Thymus (tissue), 11 donors: ENCODE results near the gene TFRC. TPM values are rescaled to one million over a fixed set of nuclear protein-coding genes. Genes with fewer than 3 reads are reported as not detected.
"Not testable (repeated sequence)": the region's sequence is repeated elsewhere in the genome, so short reads cannot be mapped to it uniquely, and the experiment has no call there.

ENCODE experiments used
- DNase-seq, 9 donors: peaks; one replicate each; pipeline ENCODE4 v3.0.0-alpha.2; 2013; ENCODE audit warnings: low spot score in 9 of 9, low read depth in 6 of 9, missing footprints in 1 of 9
- H3K27ac ChIP-seq, 2 donors: one replicate each; pipeline ENCODE4 v1.5.1; 2013; ENCODE audit warnings: control low read depth in 1 of 2, low read depth in 1 of 2, low read length in 1 of 2, mild to moderate bottlenecking in 1 of 2, moderate library complexity in 1 of 2
- H3K27me3 ChIP-seq, 2 donors: one replicate each; pipeline ENCODE4 v1.5.1; 2013; ENCODE audit warnings: low read length in 1 of 2; ENCODE audit not compliant: control insufficient read depth in 2 of 2, insufficient read depth in 1 of 2
- H3K36me3 ChIP-seq, 2 donors: one replicate each; pipeline ENCODE4 v1.5.1; 2013; ENCODE audit warnings: low read length in 1 of 2, mild to moderate bottlenecking in 1 of 2, moderate library complexity in 1 of 2; ENCODE audit not compliant: control insufficient read depth in 2 of 2, insufficient read depth in 2 of 2
- H3K4me1 ChIP-seq, 2 donors: one replicate each; pipeline ENCODE4 v1.5.1; 2013; ENCODE audit warnings: low read length in 2 of 2; ENCODE audit not compliant: control insufficient read depth in 2 of 2, insufficient read depth in 2 of 2
- H3K4me3 ChIP-seq, 2 donors: one replicate each; pipeline ENCODE4 v1.5.1; 2013; ENCODE audit warnings: low read length in 2 of 2, control low read depth in 1 of 2, mild to moderate bottlenecking in 1 of 2
- H3K9me3 ChIP-seq, 2 donors: one replicate each; pipeline ENCODE4 v1.5.1; 2013; ENCODE audit warnings: low read length in 1 of 2, mild to moderate bottlenecking in 1 of 2; ENCODE audit not compliant: control insufficient read depth in 2 of 2, insufficient read depth in 1 of 2
- WGBS: extraction: QIAGEN DNeasy Blood & Tissue Kit; methylation state at CpG from one replicate; pipeline ENCODE4 v1.1.7; 2013; 5-methylcytosine and 5-hydroxymethylcytosine counted together
- polyA plus RNA-seq: library from polyadenylated mRNA; stranded (reverse); fragments of 200-250 nt; gene quantifications from one replicate; pipeline ENCODE4 v1.2.3, GENCODE V29; 2013
- total RNA-seq: library from RNA; stranded (reverse); fragments of 120-200 nt; gene quantifications from one replicate; pipeline ENCODE4 v1.2.4, GENCODE V29; 2013
- donor health status: healthy.

The TFRC gene
- total and polyA plus RNA-seq, 2 donors: 32.0 to 48.2 TPM

- Histone ChIP-seq H3K4me1 (no peaks in the 10 kb centered on the region), H3K27me3 (no peaks in the 10 kb centered on the region), H3K9me3 (no peaks in the 10 kb centered on the region), H3K27ac (peak overlapping the region; percentile 15 to 31), H3K36me3 (peaks cover 55 to 87% of the 10 kb centered on the region in 2 donors), H3K4me3 (no peak overlapping the region)
- peak; percentile 39 to 88 (median 81) for DNase-seq
- WGBS: 38% methylated on average over 6 of the region's 6 CpGs
Measured at GRCh38 chr3:196073255-196073753, 8.6 kb downstream of the TFRC start.

GRCh38 chr3:196072313-196072712, 9.6 kb downstream of the TFRC start:
- Histone ChIP-seq H3K4me1 (no peaks in the 10 kb centered on the region), H3K27ac (no peak overlapping the region), H3K36me3 (peaks cover 63 to 97% of the 10 kb centered on the region in 2 donors), H3K4me3 (no peak overlapping the region), H3K9me3 (no peaks in the 10 kb centered on the region), H3K27me3 (no peaks in the 10 kb centered on the region)
- DNase-seq: no peak
- 96% methylated on average over 1 of the region's 1 CpG for WGBS

DNA sequence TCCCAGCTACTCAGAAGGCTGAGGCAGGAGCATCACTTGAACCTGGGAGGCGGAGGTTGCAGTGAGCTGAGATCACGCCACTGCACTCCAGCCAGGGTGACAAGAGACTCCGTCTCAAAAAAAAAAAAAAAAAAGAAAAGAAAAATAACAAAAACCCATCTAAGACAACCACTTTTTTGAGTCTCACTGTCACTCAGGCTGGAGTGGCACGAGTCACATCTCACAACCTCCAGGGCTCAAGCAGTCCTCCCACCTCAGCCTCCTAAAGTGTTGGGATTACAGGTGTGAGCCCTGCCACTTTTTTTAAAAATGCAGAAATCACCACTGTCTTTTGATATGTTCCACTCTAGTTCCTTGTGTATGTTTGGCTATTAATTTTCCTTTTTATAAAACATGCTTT, 13.1 kb downstream of the TFRC start:
- not testable (repeated sequence) for H3K4me3 ChIP-seq, H3K27ac ChIP-seq, H3K4me1 ChIP-seq, H3K27me3 ChIP-seq, DNase-seq, H3K9me3 ChIP-seq
- WGBS: over 99% methylated on average over 4 of the region's 4 CpGs
- H3K36me3 ChIP-seq: peaks cover 69 to 99% of the 10 kb centered on the region in 2 donors

DNA sequence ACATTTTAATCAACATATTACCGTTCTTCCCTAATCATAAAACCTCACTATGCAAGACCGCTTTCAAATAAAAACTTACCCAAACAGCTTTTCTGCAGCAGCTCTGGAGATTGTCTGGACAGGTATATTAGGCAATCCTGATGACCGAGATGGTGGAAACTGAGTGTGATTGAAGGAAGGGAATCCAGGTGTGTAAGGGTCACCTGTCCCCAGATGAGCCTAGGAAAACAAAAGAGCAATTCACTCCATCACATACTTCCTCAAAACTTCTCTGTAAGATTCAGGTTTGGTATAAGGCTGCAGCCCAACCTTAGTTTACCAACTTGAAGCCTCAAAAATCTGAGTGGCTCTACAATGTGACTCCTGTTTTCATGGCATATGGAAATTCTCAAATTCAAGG, 14.5 kb downstream of the TFRC start:
- peaks cover 71 to 99% of the 10 kb centered on the region in 2 donors for H3K36me3 ChIP-seq
- WGBS: 98% methylated on average over 3 of the region's 3 CpGs
- no peaks in the 10 kb centered on the region for H3K4me1 ChIP-seq
- H3K27me3 ChIP-seq: no peaks in the 10 kb centered on the region
- no peak for DNase-seq
- H3K9me3 ChIP-seq: no peaks in the 10 kb centered on the region
- no peak overlapping the region for H3K27ac ChIP-seq
- no peak overlapping the region for H3K4me3 ChIP-seq

DNA sequence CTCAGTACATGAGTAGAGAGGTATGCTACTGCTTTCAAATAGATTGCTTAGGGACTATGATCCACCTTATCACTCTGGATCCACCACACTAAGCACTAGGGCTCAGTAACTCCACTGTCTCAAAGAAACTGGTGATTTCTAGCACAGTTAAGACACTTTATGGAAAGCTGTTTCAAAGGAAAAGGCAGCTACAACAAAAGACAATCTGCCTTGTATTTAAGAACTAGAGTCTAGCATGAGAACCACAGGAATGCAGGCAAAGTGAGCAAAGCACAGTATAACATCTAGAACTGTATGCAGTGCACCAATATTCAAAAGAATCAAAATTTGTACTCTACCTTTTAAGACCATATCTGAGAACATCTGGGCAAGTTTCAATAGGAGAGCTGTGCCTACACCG, 17.9 kb downstream of the TFRC start:
- Histone ChIP-seq H3K4me3 (no peak overlapping the region), H3K36me3 (peaks cover 71 to 97% of the 10 kb centered on the region in 2 donors), H3K4me1 (no peaks in the 10 kb centered on the region), H3K9me3 (no peaks in the 10 kb centered on the region), H3K27me3 (no peaks in the 10 kb centered on the region), H3K27ac (no peak overlapping the region)
- WGBS: 97% methylated on average over 1 of the region's 1 CpG
- no peak for DNase-seq

GRCh38 chr3:196063456-196063855, 18.4 kb downstream of the TFRC start:
- H3K27me3 ChIP-seq: no peaks in the 10 kb centered on the region
- peaks cover 70 to 96% of the 10 kb centered on the region in 2 donors for H3K36me3 ChIP-seq
- DNase-seq: no peak
- H3K9me3 ChIP-seq: no peaks in the 10 kb centered on the region
- no peaks in the 10 kb centered on the region for H3K4me1 ChIP-seq
- no peak overlapping the region for H3K27ac ChIP-seq
- H3K4me3 ChIP-seq: no peak overlapping the region
- WGBS: 98% methylated on average over 6 of the region's 6 CpGs

GRCh38 chr3:196063049-196063448, 18.8 kb downstream of the TFRC start:
- no peaks in the 10 kb centered on the region for H3K4me1 ChIP-seq
- no peak for DNase-seq
- H3K9me3 ChIP-seq: no peaks in the 10 kb centered on the region
- no peak overlapping the region for H3K27ac ChIP-seq
- H3K4me3 ChIP-seq: no peak overlapping the region
- H3K27me3 ChIP-seq: no peaks in the 10 kb centered on the region
- peaks cover 68 to 96% of the 10 kb centered on the region in 2 donors for H3K36me3 ChIP-seq

- no peak for DNase-seq
- Histone ChIP-seq H3K27me3 (no peaks in the 10 kb centered on the region), H3K9me3 (no peaks in the 10 kb centered on the region), H3K27ac (no peak overlapping the region), H3K36me3 (peaks cover 77 to 95% of the 10 kb centered on the region in 2 donors), H3K4me3 (no peak overlapping the region), H3K4me1 (no peaks in the 10 kb centered on the region)
- 94% methylated on average over 1 of the region's 1 CpG for WGBS
Measured at GRCh38 chr3:196060834-196061233, 21.1 kb downstream of the TFRC start.

DNA sequence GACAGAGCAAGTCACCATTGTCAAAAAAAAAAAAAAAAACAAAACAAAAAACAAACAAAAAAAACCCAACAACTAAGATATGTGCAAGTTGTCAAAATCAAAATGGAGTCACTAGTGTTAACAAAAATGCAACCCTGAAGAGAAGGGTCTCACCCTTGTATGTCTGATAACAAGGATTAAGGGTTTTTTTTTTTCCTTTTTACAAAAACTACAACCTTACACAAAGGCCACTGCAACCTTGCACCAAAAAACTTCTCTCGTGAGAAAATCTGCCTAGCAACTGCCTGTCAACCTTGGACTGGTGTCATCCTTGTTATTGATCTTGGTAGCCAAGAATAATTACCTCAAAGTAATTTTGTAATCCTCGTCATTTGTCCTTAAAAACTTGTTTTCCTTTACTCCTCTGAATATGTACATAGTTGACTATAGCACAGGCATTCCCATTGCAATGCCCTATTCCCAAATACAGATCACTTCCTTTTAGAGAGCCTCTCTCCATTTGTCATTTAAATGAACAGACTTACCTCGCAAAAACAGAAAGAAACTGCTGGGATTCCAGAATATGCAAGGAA, 24.0 kb downstream of the TFRC start:
- peaks cover 74 to 94% of the 10 kb centered on the region in 2 donors for H3K36me3 ChIP-seq
- H3K4me1 ChIP-seq: no peaks in the 10 kb centered on the region
- no peak for DNase-seq
- H3K9me3 ChIP-seq: no peaks in the 10 kb centered on the region
- H3K4me3 ChIP-seq: no peak overlapping the region
- WGBS: 81% methylated on average over 3 of the region's 3 CpGs
- H3K27me3 ChIP-seq: no peaks in the 10 kb centered on the region
- H3K27ac ChIP-seq: no peak overlapping the region
